Left renal pelvis (tissue), 4 donors: ENCODE data around the gene HEXB. TPM values are rescaled to one million over a fixed set of nuclear protein-coding genes. Genes with fewer than 3 reads are reported as not detected.

ENCODE experiments used
- DNase-seq, 4 donors: peaks; one replicate each; pipeline ENCODE4 v3.0.0-alpha.2; 2013; ENCODE audit warnings: low read depth in 4 of 4, low spot score in 3 of 4
- polyA plus RNA-seq, 4 donors: library from polyadenylated mRNA; unstranded; fragments of 120-200 nt; gene quantifications; one replicate each; pipeline ENCODE4 v1.2.1, GENCODE V29; 2013; ENCODE audit not compliant: insufficient read length in 4 of 4

The HEXB gene
- 100 to 1,000 TPM; 101 to 149 (median 122) TPM for polyA plus RNA-seq

GRCh38 chr5:74684900-74685851, at the start of gene HEXB:
Gene HEXB, plus strand, starts transcription at chr5:74685233. Its CDS starts 28 bp downstream, at chr5:74685261.
- DNase-seq, result peak; percentile 48 to 59 (median 56)

GRCh38 chr5:74636149-74636548, 48.9 kb upstream of the HEXB start:
- DNase-seq, result no peak

- no peak for DNase-seq
These were observed 48.5 kb upstream of the HEXB start for GRCh38 chr5:74636552-74636951.

GRCh38 chr5:74638544-74638969, 46.5 kb upstream of the HEXB start:
- DNase-seq, result no peak

GRCh38 chr5:74638970-74639806, 45.8 kb upstream of the HEXB start:
- no peak for DNase-seq

GRCh38 chr5:74639807-74640449, 45.1 kb upstream of the HEXB start:
- no peak for DNase-seq

- DNase-seq, result peak; percentile 88 to 95 (median 90)
These were observed 44.5 kb upstream of the HEXB start, which contains the start of gene ENC1 for GRCh38 chr5:74640450-74640953. Gene ENC1, minus strand, starts transcription at chr5:74640728. Its CDS starts 4,243 bp downstream, at chr5:74636485.

- DNase-seq, result peak; percentile 63 to 77 (median 72)
These were observed 43.9 kb upstream of the HEXB start for GRCh38 chr5:74640954-74641734.

- peak; percentile 65 to 71 (median 68) for DNase-seq
These were observed 43.1 kb upstream of the HEXB start for GRCh38 chr5:74641735-74642542.

GRCh38 chr5:74642543-74642863, 42.5 kb upstream of the HEXB start:
- DNase-seq, result no peak

GRCh38 chr5:74643111-74643562, 41.9 kb upstream of the HEXB start:
- DNase-seq, result no peak

- DNase-seq, result no peak
These were observed 37.9 kb upstream of the HEXB start for GRCh38 chr5:74647096-74647495.

- peak in 3 of 4 donors; percentile 50 to 52 (median 50) for DNase-seq
These were observed 36.2 kb upstream of the HEXB start for GRCh38 chr5:74648835-74649293.

GRCh38 chr5:74649421-74649973, 35.5 kb upstream of the HEXB start:
- DNase-seq, result no peak

GRCh38 chr5:74651710-74652109, 33.3 kb upstream of the HEXB start:
- DNase-seq, result no peak

GRCh38 chr5:74652576-74652975, 32.5 kb upstream of the HEXB start:
- no peak for DNase-seq

- no peak for DNase-seq
These were observed 31.0 kb upstream of the HEXB start for GRCh38 chr5:74653991-74654390.

- no peak for DNase-seq
These were observed 29.8 kb upstream of the HEXB start for GRCh38 chr5:74655206-74655605.
